CD4-positive, alpha-beta T cell (primary cell): ENCODE results near the gene RTKN2. TPM values are rescaled to one million over a fixed set of nuclear protein-coding genes. Genes with fewer than 3 reads are reported as not detected.

Experiments
- ATAC-seq: fragments of 200-7000 bp; cut with Tn5 transposase; one replicate; pipeline ENCODE4 v1.10.0; 2022; ENCODE audit warnings: mild to moderate bottlenecking; ENCODE audit not compliant: poor library complexity
- CTCF ChIA-PET: fragments of 350-600 bp; sonication (Branson Sonifier 250); formaldehyde crosslinking; loops from one replicate; lab custom pipeline; 2021; ENCODE audit warnings: antibody characterized with exemption, inconsistent platforms; lab: Charles Lee
- POLR2A ChIA-PET: fragments of 350-600 bp; sonication (Branson Sonifier 250); formaldehyde crosslinking; loops from one replicate; lab custom pipeline; 2021; ENCODE audit warnings: antibody characterized with exemption, inconsistent platforms; lab: Charles Lee
- DNase-seq, 14 experiments: peaks; one replicate each; pipeline ENCODE4 v3.0.0-alpha.2; 2013 to 2020; ENCODE audit warnings: mixed read lengths in 2 of 14
- H3K27ac ChIP-seq, 2 donors: one replicate each; pipeline versions ENCODE4 v1.5.1 to v1.7.0; 2013; ENCODE audit warnings: low read length in 2 of 2, low read depth in 1 of 2, mild to moderate bottlenecking in 1 of 2
- H3K27me3 ChIP-seq, 2 experiments: 1 replicate in 1 of 2; 2 replicates in 1 of 2; pipeline versions ENCODE4 v1.6.1 to v1.7.0; 2013; ENCODE audit warnings: low read length in 2 of 2, control low read depth in 1 of 2, mild to moderate bottlenecking in 1 of 2, moderate library complexity in 1 of 2; ENCODE audit not compliant: insufficient read depth in 2 of 2, control insufficient read depth in 1 of 2
- H3K36me3 ChIP-seq: one replicate; pipeline ENCODE4 v1.6.1; 2013; ENCODE audit warnings: low read length, control low read depth; ENCODE audit not compliant: insufficient read depth
- H3K4me1 ChIP-seq: one replicate; pipeline ENCODE4 v1.6.1; 2013; ENCODE audit warnings: low read length, control low read depth; ENCODE audit not compliant: insufficient read depth
- H3K4me3 ChIP-seq: one replicate; pipeline ENCODE4 v1.5.1; 2013; ENCODE audit warnings: mild to moderate bottlenecking, low read length, moderate library complexity
- H3K9me3 ChIP-seq, 2 experiments: 1 replicate in 1 of 2; 2 replicates in 1 of 2; pipeline versions ENCODE4 v1.6.1 to v1.7.0; 2013; ENCODE audit warnings: low read length in 2 of 2, mild to moderate bottlenecking in 2 of 2, control low read depth in 1 of 2, moderate library complexity in 1 of 2; ENCODE audit not compliant: control insufficient read depth in 1 of 2, insufficient read depth in 1 of 2
- H3K27ac Mint-ChIP-seq: one replicate; pipeline ENCODE4 v1.8.0; 2020; ENCODE audit warnings: mixed read lengths
- H3K27me3 Mint-ChIP-seq: one replicate; pipeline ENCODE4 v1.8.0; 2021; ENCODE audit warnings: mixed read lengths
- H3K36me3 Mint-ChIP-seq: one replicate; pipeline ENCODE4 v1.8.0; 2021; ENCODE audit warnings: low read depth, mixed read lengths
- H3K4me1 Mint-ChIP-seq: one replicate; pipeline ENCODE4 v1.8.0; 2021; ENCODE audit warnings: low read depth, mixed read lengths
- H3K4me3 Mint-ChIP-seq: one replicate; pipeline ENCODE4 v1.8.0; 2020; ENCODE audit warnings: mild to moderate bottlenecking, mixed read lengths
- H3K9me3 Mint-ChIP-seq: one replicate; pipeline ENCODE4 v1.8.0; 2020; ENCODE audit warnings: mixed read lengths
- intact Hi-C, 2 experiments: fragments of 100-400 bp; cut with DNase I in 1 of 2; cut with micrococcal nuclease in 1 of 2; formaldehyde crosslinking; loops; one replicate each; pipeline versions ENCODE4 v1.15.1 to v1.9.0; 2023 to 2025; cut with DNase I, micrococcal nuclease
- total RNA-seq, 174 experiments: library from RNA in 2 of 174; stranded (reverse) in 2 of 174; gene quantifications; one replicate each; pipeline ENCODE4 v1.2.3 and lab custom pipeline; 2021 to 2026
- TF ChIP-seq, protein P1 (sequence below): fragments of 200-600 bp; IDR thresholded peaks from one replicate; pipeline ENCODE4 v1.8.0; 2022; ENCODE audit warnings: antibody characterized with exemption, mild to moderate bottlenecking

Gene RTKN2
- total RNA-seq, 2 experiments from 2014 or later: 3.7 to 3.9 TPM

DNA sequence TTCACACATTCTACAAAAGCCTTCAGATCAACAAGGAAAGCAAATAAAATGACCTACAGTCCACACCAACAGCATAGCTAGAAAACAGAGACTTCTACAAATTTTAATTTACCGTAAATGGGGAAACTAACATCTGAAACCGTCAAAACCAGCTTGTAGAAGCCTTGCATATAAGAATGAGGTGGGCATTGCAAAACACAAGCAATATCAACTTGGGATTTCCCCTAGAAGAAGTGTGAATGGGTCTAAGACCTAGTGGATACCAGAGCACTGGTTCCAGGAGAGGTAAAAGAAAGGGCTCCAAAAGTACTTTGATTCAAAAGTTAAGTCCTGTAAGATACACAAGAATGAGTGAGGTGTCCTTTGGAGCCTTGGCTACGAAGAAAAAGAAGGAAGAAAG lies 18.7 kb downstream of the RTKN2 start:
- Mint-ChIP-seq H3K27ac (no peak overlapping the region), H3K4me1 (peaks cover 6% of the 10 kb centered on the region), H3K27me3 (no peaks in the 10 kb centered on the region), H3K36me3 (no peaks in the 10 kb centered on the region), H3K4me3 (no peak overlapping the region), H3K9me3 (no peaks in the 10 kb centered on the region)
- DNase-seq (no peak), ATAC-seq (no peak)
- Histone ChIP-seq H3K4me1 (no peaks in the 10 kb centered on the region), H3K27me3 (no peaks in the 10 kb centered on the region), H3K27ac (no peak overlapping the region), H3K9me3 (no peaks in the 10 kb centered on the region), H3K36me3 (no peaks in the 10 kb centered on the region), H3K4me3 (no peak overlapping the region)
- ChIA-PET CTCF (interaction anchor here (2.5 kb wide), 1 partner anchor 15 kb away, joined by 9 read pairs; no protein-coding TSS in a partner anchor), POLR2A (no interaction called here)
- intact Hi-C loops: loop anchor here in 1 of 2 experiments (5.0 kb wide), 1 partner anchor 498 kb away; no protein-coding TSS in a partner anchor
- TF ChIP-seq, protein P1, sequence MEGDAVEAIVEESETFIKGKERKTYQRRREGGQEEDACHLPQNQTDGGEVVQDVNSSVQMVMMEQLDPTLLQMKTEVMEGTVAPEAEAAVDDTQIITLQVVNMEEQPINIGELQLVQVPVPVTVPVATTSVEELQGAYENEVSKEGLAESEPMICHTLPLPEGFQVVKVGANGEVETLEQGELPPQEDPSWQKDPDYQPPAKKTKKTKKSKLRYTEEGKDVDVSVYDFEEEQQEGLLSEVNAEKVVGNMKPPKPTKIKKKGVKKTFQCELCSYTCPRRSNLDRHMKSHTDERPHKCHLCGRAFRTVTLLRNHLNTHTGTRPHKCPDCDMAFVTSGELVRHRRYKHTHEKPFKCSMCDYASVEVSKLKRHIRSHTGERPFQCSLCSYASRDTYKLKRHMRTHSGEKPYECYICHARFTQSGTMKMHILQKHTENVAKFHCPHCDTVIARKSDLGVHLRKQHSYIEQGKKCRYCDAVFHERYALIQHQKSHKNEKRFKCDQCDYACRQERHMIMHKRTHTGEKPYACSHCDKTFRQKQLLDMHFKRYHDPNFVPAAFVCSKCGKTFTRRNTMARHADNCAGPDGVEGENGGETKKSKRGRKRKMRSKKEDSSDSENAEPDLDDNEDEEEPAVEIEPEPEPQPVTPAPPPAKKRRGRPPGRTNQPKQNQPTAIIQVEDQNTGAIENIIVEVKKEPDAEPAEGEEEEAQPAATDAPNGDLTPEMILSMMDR: no peak

DNA sequence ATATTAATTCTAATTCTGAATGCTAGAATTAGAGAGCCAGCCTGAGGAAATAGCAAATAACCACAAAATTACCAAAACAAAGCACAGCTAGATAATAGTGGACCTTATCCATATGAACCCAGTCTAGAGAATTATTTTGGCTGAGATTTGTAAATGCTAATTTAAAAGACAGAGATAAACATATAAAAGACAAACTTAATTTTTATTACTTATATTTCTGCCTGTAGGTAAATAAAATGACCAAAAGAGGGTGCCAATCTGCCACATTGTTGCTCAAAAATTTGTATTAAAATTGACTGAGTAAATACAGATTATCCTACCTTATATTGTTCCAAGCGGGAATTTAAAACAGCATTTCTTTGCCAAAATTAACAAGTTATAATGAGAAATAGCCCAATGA lies 20.2 kb downstream of the RTKN2 start:
- H3K4me3 Mint-ChIP-seq: no peak overlapping the region
- ChIA-PET CTCF (interaction anchor here (2.1 to 2.5 kb wide), 2 partner anchors 16 to 210 kb away, joined by 7 to 9 read pairs; no protein-coding TSS in a partner anchor), POLR2A (interaction anchor here (1.1 kb wide), 1 partner anchor 210 kb away, joined by 4 read pairs; no protein-coding TSS in a partner anchor)
- peaks cover 21% of the 10 kb centered on the region for H3K4me1 Mint-ChIP-seq
- no peaks in the 10 kb centered on the region for H3K9me3 ChIP-seq
- intact Hi-C loops: loop anchor here in 1 of 2 experiments (5.0 kb wide), 1 partner anchor 496 kb away; no protein-coding TSS in a partner anchor
- H3K27me3 ChIP-seq: no peaks in the 10 kb centered on the region
- no peak overlapping the region for H3K4me3 ChIP-seq
- H3K27me3 Mint-ChIP-seq: no peaks in the 10 kb centered on the region
- no peak for DNase-seq
- H3K36me3 Mint-ChIP-seq: no peaks in the 10 kb centered on the region
- H3K9me3 Mint-ChIP-seq: no peaks in the 10 kb centered on the region
- H3K36me3 ChIP-seq: no peaks in the 10 kb centered on the region
- H3K27ac ChIP-seq: no peak overlapping the region
- TF ChIP-seq, protein P1: no peak
- H3K4me1 ChIP-seq: peaks cover under 1% of the 10 kb centered on the region
- ATAC-seq: no peak
- no peak overlapping the region for H3K27ac Mint-ChIP-seq

DNA sequence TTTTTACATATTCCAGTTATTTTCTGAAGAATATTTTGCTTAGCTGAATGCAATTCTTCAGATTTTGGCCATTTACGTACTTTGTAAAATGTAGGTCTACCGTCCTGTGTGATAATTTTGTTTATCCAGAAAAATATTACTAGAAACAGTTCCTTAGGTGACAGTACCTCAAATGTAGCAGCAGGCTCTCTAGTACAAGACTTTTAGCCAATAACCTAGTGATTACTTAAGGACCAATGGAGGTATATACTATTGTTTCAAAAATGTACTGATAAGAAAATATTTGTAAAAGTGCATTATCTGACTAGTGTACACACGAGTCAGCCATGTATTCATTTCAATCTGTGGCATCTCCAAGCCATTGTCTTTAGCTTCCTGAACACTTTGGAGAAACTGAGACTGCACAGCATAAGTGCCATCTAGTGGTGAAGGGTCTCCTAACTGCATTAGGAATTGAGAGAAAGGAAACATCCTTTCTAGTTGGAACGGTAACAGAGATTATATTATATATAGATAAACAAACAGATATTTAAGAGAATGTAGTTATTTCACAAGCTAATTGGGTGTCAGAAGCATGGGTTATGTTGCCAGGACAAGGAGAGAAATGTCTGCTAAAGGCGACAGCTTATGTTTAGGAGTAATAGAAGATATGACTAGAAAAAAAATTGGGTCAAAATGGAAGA lies 23.7 kb downstream of the RTKN2 start:
- H3K9me3 ChIP-seq: peaks cover 0 to 6% of the 10 kb centered on the region in 2 experiments
- H3K36me3 Mint-ChIP-seq: no peaks in the 10 kb centered on the region
- H3K4me3 Mint-ChIP-seq: peak overlapping the region; percentile 5
- H3K27ac Mint-ChIP-seq: peak overlapping the region; percentile 18
- peaks cover 39% of the 10 kb centered on the region for H3K4me1 Mint-ChIP-seq
- TF ChIP-seq, protein P1: peak; percentile 92
- H3K27me3 ChIP-seq: no peaks in the 10 kb centered on the region
- peak; percentile 92 for ATAC-seq
- ChIA-PET POLR2A (interaction anchor here (1.1 to 3.8 kb wide), 10 partner anchors 13 to 345 kb away, joined by 3 to 38 read pairs (median 4); no protein-coding TSS in a partner anchor), CTCF (interaction anchor here (0.7 to 3.9 kb wide), 34 partner anchors 8 to 494 kb away, joined by 3 to 74 read pairs (median 5); partner anchors contain the start of gene ARID5B)
- DNase-seq: peak in 11 of 14 experiments; percentile 15 to 82 (median 35)
- H3K4me3 ChIP-seq: no peak overlapping the region
- no peak overlapping the region for H3K27ac ChIP-seq
- intact Hi-C loops: loop anchor here (1.0 to 5.0 kb wide), 7 partner anchors 63 to 494 kb away; no protein-coding TSS in a partner anchor
- H3K9me3 Mint-ChIP-seq: no peaks in the 10 kb centered on the region
- H3K36me3 ChIP-seq: no peaks in the 10 kb centered on the region
- H3K4me1 ChIP-seq: peaks cover 4% of the 10 kb centered on the region
- H3K27me3 Mint-ChIP-seq: no peaks in the 10 kb centered on the region
